ENCODE measurements around the gene LEPR.

GRCh38 chr1:65404941-65405340 lies 15.5 kb upstream of the LEPR start:
- no peak for TF ChIP-seq CTCF (IDR thresholded peaks at IDR 0.05)
- TF ChIP-seq, protein P1, sequence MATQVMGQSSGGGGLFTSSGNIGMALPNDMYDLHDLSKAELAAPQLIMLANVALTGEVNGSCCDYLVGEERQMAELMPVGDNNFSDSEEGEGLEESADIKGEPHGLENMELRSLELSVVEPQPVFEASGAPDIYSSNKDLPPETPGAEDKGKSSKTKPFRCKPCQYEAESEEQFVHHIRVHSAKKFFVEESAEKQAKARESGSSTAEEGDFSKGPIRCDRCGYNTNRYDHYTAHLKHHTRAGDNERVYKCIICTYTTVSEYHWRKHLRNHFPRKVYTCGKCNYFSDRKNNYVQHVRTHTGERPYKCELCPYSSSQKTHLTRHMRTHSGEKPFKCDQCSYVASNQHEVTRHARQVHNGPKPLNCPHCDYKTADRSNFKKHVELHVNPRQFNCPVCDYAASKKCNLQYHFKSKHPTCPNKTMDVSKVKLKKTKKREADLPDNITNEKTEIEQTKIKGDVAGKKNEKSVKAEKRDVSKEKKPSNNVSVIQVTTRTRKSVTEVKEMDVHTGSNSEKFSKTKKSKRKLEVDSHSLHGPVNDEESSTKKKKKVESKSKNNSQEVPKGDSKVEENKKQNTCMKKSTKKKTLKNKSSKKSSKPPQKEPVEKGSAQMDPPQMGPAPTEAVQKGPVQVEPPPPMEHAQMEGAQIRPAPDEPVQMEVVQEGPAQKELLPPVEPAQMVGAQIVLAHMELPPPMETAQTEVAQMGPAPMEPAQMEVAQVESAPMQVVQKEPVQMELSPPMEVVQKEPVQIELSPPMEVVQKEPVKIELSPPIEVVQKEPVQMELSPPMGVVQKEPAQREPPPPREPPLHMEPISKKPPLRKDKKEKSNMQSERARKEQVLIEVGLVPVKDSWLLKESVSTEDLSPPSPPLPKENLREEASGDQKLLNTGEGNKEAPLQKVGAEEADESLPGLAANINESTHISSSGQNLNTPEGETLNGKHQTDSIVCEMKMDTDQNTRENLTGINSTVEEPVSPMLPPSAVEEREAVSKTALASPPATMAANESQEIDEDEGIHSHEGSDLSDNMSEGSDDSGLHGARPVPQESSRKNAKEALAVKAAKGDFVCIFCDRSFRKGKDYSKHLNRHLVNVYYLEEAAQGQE (IDR thresholded peaks at IDR 0.05; ENCODE audit: insufficient read depth in 1 of 2, low read depth in 2 of 2, low read length in 1 of 2) = no peak
